DMS 273 treated with DMSO at 0.1 percent for 48 hours (cell line): ENCODE measurements around the gene OR2F1.

Experiments used
- DNase-seq: peaks from one replicate; lab custom pipeline; 2025; lab: John Stamatoyannopoulos, UW

The OR2F1 gene

DNA sequence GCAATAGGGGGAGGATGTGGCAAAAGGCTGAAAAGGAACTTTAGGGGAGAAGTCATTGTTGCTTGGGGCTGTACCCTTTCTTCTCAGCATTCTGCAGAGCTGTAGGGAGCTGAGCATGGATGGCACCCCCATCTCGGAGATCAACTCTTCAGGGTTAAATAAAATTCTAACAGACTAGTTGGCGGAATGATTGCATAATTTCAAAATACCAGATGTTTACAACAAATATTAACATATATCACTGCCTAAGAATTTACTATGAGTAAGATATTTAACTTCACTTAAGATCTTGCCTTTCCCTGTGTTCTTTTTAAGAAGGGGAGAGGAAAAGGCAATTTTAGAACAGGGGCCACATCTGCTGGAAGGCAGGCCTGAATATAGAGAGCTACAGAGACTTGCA is 509 bp upstream of the OR2F1 start:
- DNase-seq, result no peak

DNA sequence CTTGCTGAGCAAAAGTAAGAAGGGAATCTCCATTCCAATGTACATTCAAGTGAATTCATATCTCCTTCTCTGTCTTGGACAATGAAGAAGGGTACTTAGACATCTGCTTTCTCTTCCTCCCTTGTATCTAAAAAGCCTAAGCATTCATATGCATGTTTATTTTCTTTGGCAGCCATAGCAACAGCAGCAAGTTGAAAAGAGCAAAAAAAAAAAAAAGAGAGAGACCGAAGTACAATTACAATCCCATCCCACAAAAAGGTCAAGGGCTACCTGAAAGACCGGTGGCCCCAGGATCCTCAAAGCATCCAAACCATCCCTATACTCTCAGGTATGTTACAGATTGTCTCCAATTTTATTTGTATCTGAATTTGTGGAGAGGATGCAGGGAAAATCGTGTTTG is 4.1 kb downstream of the OR2F1 start:
- no peak for DNase-seq

DNA sequence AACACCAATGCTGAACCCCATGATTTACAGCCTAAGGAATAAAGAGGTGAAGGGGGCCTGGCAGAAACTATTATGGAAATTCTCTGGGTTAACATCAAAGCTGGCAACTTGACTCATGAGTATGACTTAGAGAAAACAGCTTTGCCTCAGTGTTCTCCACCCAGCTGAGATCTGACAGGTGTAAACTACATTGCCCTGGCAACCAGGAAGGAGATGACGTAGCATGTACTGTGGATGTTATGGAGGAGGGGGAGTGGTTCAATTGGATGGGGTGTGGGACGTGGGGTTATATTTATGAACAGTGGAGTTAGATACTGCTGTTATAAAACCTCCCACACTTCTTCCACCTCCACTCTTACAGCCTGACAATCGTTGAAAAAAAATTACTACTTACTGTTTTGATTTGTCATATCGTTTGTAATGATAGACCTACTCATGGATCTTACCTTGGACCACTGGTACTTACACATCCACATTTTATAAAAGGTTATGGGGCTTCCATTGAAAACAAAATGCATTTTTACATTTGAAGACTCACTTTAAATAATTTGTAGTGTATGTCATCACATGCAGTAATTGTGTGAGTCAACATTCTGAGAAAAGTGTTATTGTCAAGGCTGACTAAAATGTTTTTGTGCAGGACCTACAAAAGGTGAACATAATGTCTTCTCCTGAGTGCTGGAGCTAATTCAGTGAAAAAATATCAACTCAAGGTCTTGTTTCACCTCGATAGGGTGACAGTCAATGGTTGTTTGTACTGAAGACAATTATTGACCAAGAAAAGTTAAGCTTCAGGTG is 6.4 kb downstream of the OR2F1 start:
- DNase-seq, result no peak

DNA sequence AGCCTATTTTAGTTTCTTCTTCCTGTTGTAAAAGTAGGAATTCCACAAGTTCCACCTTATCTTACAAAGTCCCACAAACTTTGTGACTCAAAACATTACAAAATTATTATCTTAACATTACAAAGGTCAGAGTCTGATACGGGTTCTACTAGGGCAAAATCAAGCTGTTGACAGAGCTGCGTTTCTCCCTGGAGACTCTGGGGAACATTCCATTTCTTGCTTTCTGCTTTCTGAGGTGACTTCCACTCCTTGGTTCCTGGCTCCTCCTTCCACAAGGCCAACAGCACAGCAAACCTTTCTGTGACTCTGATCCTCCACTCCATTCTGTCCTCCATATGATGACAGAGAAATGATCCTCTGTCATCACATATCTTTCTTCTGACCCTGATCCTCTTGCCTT is 10.6 kb downstream of the OR2F1 start:
- no peak for DNase-seq

DNA sequence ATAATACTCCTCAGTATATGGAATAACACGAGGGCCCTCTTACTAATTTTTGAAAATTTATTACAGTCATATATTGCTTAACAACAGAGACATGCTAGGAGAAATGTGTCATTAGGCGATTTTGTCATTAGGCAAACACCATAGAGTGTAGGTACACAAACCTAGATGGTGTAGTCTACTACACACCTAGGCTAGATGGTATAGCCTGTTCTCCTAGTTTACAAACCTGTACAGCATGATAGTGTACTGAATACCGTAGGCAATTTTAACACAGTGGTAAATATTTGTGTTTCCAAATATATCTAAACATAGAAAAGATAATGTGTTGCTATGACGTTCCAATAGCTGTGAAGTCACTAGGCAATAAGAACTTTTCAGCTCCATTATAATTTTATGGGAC is 12.8 kb downstream of the OR2F1 start:
- no peak for DNase-seq

DNA sequence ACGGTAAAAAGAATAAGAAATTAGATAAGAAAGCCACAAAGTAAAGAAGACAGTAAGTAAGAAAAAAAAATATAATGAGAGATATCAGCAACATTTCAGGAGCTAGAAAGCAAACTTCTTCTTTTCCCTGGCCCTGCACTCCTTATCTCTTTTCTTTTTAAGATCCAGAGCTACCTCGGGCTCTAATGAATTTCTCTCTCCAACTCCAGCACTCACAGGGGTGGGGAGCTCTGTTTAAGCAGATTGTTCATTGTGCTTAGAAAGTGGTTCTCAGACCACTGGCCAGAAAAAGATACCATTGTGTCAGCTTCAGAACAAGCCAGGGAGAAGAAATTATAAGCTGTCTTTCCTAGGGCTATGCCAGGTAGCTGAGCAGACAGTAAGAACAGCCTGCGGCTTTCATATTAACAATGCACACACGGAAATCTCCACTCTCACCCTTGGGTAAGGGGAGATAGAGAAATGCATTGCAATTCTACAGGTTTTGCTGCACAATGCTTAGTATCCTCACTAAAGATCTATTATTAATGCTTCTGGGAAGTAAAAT is 19.3 kb downstream of the OR2F1 start:
- no peak for DNase-seq

DNA sequence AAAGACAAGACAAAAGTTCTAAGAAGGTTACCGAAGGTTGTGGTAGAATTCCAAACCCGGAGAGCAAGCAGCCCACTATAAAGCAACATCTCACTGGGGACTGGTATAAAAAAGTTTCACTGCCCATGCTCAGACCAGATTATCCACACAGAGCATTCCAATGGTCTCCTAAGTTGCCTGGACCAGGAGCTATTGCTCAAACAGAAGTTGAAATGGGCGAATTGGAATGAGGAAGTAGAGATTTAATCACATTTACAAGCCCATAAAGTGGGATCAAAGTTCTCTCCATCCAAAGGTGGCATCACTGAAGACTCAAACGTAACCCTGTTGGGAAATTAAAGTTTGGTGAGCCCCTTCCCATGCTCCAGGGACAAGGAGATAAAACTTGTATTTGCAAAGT is 19.8 kb downstream of the OR2F1 start:
- DNase-seq, result no peak

DNA sequence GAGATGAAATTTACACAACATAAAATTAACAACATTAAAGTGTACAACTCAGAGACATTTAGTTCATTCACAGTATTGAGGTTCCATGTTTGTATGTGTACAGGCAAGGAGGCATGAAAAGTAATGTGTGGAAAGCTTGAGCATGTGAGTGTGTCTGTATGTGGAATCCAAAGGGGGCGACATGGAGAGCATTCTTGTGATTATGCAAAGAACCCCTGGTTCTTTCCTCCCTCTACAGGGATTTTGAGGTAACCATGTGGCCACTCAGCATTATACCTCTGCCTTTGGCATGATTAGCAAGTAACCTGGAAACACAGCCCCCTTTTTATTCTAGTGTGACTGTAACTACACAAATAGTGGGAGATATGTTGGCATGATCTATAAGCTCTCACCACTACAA is 21.0 kb downstream of the OR2F1 start:
- no peak for DNase-seq

DNA sequence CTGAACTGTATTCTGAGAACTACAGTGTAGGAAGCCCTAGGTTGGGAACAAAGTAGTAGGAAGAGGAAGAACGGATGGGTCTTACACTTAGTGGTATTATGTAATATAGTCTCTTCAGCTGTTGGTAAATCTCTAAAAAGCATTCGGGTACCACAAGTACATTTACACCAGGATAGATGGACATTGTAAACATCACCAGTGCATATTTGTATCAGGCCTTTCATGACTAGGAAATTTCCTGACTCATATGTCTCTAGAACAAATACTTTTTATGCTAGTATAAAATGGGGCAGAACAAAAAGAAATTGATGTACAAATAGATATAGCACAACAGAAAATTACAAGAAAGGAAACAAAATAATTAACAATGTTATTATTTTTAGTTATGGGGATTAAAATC is 23.9 kb downstream of the OR2F1 start:
- DNase-seq, result no peak

DNA sequence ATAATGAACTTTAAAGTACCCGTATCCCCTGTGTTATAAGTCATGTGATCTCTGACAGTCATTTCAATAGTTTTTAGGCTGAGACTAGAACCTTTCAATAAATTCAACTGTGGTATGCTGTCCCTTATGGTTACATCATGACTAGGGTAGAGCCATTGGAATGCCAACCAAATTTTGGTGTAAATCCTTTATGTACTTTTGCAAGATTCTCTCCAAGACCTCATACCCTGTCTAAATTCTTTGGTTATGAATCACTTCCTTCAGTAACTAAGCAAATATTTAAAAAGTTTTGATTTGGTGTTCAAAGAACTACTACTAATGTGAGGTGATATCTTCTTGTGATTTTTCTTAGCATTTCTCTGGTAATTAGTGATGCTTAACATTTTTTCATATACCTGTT is 24.7 kb downstream of the OR2F1 start:
- no peak for DNase-seq

DNA sequence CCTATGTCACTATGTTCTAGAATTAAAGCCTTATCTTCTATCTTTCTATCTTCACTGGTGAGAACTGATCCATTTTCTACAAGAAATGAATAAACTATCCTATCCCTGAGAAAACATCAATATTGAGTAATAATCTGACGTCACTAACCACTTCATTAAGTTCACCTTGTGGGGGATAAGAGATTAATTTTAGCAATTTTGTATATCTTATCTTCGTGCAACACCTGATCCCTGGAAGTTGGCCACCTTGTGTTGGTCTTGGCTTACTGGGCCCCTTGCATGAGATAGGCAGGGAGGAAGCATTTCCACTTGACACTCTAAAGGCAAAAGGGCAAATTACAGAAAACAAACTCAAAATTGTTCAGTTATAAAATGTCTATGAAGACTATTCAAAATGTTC is 25.4 kb downstream of the OR2F1 start:
- no peak for DNase-seq

DNA sequence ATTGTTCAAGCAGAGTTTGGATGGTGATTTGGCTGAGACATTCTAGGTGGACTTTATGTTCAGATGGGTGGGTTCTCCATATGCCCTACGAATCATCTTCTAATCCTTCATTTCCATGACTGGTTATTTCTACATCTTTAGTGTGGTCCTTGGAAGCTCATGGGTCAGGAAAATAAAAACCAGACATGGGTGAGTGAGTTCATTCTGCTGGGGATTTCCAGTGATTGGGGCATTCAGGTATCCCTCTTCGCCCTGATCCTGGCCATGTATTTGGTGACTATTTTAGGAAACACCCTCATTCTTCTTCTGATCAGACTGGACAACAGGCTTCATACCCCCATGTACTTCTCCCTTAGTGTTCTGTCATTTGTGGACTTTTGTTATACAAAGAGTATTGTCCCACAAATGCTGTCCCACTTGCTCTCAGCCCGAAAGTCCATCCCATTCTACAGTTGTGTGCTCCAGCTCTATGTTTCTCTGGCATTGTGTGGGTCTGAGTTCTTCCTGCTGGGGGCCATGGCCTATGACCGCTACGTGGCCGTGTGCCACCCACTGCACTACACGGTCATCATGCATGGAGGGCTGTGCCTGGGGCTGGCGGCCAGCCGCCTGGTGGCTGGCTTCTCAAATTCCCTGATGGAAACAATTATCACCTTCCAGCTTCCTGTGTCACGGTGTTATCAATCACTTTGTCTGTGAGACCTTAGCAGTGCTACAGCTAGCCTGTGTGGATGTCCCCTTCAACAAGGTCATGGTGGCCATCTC is 26.3 kb downstream of the OR2F1 start:
- DNase-seq, result no peak

DNA sequence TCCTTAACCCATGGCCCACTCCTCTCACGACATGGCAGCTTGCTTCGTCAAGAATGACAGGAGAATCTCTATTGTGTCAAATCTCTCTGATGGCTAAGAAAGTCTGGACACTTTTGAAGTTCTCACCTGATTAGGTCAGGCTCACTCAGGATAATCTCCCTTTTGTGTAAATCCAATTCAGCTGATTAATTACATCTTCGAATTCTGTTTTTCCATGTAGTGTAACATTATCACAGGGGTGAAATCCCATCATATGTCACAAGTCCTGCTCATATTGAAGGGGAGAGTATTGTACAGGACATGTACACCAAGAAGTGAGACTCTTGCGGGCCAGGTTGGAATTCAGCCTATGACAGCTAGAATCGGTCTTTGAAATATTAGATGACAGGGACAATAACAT is 29.3 kb downstream of the OR2F1 start:
- DNase-seq, result no peak

DNA sequence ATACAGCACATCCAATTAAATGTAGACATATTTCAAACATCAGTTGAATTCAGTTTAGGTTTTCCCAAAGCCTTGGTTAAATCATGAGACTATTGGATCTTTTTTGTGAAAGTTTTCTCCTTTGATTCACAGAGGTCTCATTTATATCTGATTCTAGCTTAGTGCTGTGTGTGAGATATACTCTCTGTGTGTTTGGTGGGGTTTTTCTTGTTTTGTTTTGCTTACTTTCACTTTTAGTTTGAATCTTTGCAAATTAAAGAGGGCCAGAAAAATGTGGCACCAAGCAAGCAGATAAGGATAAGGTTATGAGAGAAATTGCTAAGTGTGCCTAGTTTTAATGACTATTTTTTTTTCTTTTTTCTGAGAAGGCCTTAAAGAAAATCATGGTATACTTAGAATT is 32.9 kb downstream of the OR2F1 start:
- DNase-seq, result no peak

DNA sequence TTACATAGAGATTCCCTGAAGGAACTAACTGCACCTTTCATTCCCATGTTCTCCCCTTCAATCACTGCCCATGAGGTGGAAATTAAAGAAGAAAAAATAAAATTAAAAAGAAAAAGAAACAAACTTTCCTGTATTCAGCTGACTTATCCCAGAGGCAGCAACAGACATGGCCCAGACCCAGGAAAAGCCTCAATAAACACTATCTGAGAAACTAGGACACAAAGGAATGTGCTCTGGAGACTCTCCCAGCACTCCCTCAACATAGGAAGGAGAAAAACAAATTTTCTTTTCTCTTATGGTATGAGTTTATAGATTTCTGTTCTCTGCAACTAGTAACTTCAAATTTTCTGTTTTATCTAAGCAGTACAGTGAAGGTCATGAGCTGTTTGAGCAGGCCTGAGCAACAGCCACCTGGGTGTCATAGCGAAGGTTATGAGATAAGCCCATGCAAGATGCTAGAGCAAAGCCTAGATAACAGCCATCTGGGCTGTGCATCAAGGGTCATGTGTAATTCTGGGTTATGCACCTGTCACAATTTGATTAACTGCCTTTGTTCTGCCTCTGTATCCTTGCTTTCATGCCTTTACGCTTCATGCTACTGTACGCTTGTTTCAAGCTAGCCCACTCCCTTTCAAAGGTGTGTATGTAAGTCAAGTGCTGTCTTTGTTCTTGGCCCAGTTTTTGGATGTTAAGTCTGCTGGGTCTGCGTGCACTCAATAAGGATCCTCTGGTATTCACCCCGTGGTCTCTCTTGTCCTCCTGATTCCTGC is 34.5 kb downstream of the OR2F1 start:
- DNase-seq, result no peak

DNA sequence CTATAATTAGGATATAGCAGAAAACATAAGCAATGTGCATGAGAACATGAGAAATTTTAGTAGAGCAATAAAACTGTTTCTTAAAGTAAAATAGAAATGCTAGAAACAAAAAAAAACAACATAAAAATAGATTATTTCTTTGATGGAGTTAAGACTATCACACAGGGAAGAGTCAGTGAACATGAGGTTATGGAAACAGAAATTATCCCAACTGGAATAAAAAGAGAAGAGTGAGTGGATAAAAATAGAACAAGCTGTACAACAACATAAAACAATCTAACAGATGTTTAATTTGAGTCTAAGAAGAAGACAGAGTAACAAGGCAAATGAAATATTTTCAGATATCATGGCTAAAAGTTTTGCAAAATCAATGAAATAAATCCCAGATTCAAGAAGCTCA is 38.0 kb downstream of the OR2F1 start:
- DNase-seq, result no peak

DNA sequence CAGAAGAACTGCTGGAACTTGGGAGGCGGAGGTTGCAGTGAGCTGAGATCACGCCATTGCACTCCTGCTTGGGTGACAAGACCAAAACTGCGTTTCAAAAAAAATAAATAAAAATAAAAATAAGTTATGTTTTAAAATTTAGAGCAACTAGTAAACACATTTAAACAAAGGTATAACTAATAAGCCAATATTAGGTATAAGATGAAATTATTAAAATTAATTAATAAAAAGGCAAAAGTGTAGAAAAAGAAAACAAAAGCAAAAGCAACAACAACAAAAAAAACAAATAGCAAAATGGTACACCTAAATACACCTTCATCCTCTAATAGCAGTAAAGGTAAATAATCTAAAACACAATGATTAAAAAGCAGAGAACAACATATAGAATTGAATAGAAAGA is 39.3 kb downstream of the OR2F1 start:
- no peak for DNase-seq

DNA sequence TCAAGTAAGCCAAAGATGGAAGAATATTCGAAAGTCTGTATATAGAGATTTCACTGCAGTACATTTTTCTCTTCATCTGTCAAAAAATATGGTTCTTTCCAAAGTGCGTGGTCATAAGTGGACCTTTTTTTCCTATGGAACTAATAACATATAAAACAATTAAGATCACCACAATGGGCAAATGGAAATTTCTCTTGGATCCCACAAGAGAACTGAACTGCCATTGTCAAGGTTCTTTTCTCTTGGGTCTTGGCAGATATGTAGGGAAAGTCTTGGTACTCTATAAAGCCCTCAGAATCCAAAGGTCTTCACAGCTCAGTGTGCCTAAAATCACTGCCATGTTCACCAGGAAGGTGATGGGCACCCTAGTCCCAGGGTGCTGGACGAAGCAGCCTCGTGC is 45.4 kb downstream of the OR2F1 start, which contains the start of gene OR6B1:
Gene OR6B1, plus strand, starts transcription at position 301 of the 400 bp plus-strand sequence. CDS start 3,677 bp downstream, outside the sequence.
- DNase-seq, result no peak

DNA sequence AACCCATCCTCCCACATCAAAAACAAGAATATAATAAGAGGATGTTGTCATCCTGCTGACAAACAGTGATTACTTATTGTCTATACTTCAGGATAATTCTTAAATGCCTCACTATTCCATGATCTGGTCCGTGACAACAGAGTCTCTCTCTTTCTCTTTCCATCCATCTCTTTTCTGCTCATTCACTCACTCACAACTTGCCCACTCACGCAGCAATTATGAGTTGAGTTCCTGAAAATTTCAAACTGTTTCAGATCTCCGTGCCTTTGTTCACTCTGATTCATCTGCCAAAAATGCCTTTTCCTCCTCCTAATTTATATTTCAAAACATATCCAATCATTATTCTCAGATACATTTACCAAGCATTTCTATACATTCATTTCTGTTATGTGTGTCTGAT is 46.9 kb downstream of the OR2F1 start:
- DNase-seq, result no peak

DNA sequence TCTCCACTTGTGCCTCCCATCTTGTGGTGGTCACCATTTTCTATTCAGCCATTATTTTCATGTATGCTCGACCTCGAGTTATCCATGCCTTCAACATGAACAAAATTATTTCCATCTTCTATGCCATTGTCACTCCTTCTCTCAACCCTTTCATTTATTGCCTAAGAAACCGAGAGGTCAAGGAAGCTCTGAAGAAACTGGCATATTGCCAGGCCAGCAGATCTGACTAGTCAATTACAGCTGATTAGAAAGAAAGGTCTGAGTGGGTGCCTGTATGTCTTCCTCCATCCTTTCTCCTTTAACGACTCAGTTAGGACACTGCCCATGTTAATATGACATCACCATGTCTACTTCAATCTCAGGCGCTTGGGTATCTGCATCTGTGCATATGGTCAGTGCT is 50.1 kb downstream of the OR2F1 start:
- no peak for DNase-seq

DNA sequence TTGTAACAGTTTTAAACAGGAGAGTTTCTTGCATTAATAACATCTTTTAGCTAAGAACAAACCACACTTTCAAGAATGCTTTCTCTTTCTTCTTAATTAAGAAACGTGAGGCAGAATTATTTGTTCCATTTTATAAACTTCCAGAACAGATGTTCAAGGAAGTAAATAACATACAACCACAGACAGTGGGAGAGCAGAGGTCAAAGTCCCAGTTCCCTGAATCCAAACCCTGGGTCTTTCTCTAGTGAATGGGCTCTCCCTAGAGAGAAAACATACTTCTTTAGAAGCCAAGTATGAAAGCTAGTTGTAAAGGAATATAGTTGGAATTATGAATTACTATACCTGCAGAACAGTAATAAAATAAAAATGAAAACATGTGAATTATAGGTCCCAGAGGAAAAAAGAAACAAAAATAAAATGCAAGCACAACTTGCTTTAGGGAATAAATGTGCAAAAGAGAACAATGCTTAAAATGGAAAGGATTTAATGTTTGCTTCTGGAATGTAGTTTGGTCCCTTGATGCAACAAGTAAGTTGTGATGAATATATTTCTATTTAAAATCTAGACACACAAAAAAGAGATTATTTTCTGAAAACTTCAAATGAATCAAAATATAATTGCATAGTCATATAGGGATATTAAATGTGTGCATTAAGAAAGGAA is 51.5 kb downstream of the OR2F1 start:
- DNase-seq, result no peak

DNA sequence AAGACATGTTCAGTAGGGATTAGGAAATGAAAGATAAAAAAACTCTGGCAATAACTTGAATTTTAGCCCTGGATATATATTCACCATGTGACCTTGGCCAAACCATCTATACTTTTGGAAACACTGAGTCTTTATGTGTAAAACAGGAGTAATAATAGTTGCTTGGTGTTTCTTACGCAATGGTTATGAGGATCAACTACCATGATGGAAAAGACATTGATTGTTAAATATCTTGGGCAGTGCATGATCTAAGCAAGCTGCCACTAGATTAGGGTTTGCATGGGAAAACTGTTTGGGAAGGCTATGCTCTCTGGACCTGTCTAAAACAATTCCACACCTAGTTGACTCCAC is 52.0 kb downstream of the OR2F1 start:
- DNase-seq, result no peak
